Measurements from ENCODE around the gene MTA1.

GRCh38 chr14:105499256-105500035, 79.8 kb downstream of the MTA1 start:
- TF ChIP-seq ATF2 (IDR thresholded peaks at IDR 0.05; ENCODE audit: low read length) (no peak), CTCF (IDR thresholded peaks at IDR 0.05; ENCODE audit: control extremely low read depth in 1 of 3, insufficient read depth in 1 of 3, low read depth in 1 of 3, low read length in 3 of 3) (no peak), MAX (IDR thresholded peaks at IDR 0.05) (no peak), CBX5 (IDR thresholded peaks at IDR 0.05; ENCODE audit: low read depth, low read length) (no peak), RXRA (IDR thresholded peaks at IDR 0.05; ENCODE audit: insufficient read depth, low read depth, low read length) (no peak), RBBP5 (IDR thresholded peaks at IDR 0.05; ENCODE audit: borderline replicate concordance, low read depth, low read length) (no peak), EGR1 (IDR thresholded peaks at IDR 0.05; ENCODE audit: borderline replicate concordance, low read depth, low read length) (no peak)

Data from H1 (cell line).